GM12878 (cell line): ENCODE data around the gene TMEM217. TPM values are rescaled to one million over a fixed set of nuclear protein-coding genes. Genes with fewer than 3 reads are reported as not detected.

Experiments
- ATF3 ChIP-seq: IDR thresholded peaks from 2 replicates; pipeline ENCODE4 v1.6.1; 2011; ENCODE audit warnings: low read depth, mild to moderate bottlenecking, low read length, moderate library complexity, borderline replicate concordance; ENCODE audit errors: extremely low read depth
- CEBPB ChIP-seq, 2 experiments: fragments of 150-350 bp in 1 of 2; IDR thresholded peaks; 2 replicates each; pipeline ENCODE4 v1.6.1; 2012 to 2014; ENCODE audit warnings: low read depth in 2 of 2, low read length in 2 of 2, borderline replicate concordance in 1 of 2, inconsistent platforms in 1 of 2
- TARDBP ChIP-seq: IDR thresholded peaks from 2 replicates; pipeline ENCODE4 v1.6.1; 2016; ENCODE audit warnings: borderline replicate concordance
- polyA plus RNA-seq, 11 experiments: library from polyadenylated mRNA; depleted of rRNA in 4 of 11; unstranded in 6 of 11; stranded (reverse) in 5 of 11; fragments of >200 nt; fragmentation: Nextera tagmentation in 4 of 11; fragmentation: Illumina TruSeq in 1 of 11; extraction: Ambion mirVana in 4 of 11; extraction: Trizol in 1 of 11; gene quantifications; 1 replicate in 1 of 11; 2 replicates in 10 of 11; pipeline versions ENCODE4 v1.2.1 to v1.2.3, GENCODE V29; 2011 to 2016; ENCODE audit warnings: inconsistent platforms in 2 of 11, missing spikeins in 2 of 11, low read depth in 1 of 11
- total RNA-seq, 4 experiments: library from RNA; depleted of rRNA in 3 of 4; stranded (reverse); fragments of >200 nt in 3 of 4; fragmentation: Illumina TruSeq in 1 of 4; extraction: Trizol in 1 of 4; gene quantifications; 2 replicates each; pipeline versions ENCODE4 v1.2.1 to v1.2.3, GENCODE V29; 2013 to 2021
- TF ChIP-seq, protein P1 (sequence below): IDR thresholded peaks from 2 replicates; pipeline ENCODE4 v1.6.1; 2012; ENCODE audit warnings: mild to moderate bottlenecking, low read depth, low read length
- TF ChIP-seq, protein P2 (sequence below): fragments of 450-650 bp; formaldehyde crosslinking; IDR thresholded peaks from 2 replicates; pipeline ENCODE4 v1.4.0; 2020; ENCODE audit warnings: mild to moderate bottlenecking, moderate library complexity

The TMEM217 gene
- total and polyA plus RNA-seq, 10 of the 15 experiments (the other 5 are each of a cell fraction or from before 2014, with no cell fraction given), result 1.3 to 4.5 (median 2.3) TPM

- TF ChIP-seq, protein P1, sequence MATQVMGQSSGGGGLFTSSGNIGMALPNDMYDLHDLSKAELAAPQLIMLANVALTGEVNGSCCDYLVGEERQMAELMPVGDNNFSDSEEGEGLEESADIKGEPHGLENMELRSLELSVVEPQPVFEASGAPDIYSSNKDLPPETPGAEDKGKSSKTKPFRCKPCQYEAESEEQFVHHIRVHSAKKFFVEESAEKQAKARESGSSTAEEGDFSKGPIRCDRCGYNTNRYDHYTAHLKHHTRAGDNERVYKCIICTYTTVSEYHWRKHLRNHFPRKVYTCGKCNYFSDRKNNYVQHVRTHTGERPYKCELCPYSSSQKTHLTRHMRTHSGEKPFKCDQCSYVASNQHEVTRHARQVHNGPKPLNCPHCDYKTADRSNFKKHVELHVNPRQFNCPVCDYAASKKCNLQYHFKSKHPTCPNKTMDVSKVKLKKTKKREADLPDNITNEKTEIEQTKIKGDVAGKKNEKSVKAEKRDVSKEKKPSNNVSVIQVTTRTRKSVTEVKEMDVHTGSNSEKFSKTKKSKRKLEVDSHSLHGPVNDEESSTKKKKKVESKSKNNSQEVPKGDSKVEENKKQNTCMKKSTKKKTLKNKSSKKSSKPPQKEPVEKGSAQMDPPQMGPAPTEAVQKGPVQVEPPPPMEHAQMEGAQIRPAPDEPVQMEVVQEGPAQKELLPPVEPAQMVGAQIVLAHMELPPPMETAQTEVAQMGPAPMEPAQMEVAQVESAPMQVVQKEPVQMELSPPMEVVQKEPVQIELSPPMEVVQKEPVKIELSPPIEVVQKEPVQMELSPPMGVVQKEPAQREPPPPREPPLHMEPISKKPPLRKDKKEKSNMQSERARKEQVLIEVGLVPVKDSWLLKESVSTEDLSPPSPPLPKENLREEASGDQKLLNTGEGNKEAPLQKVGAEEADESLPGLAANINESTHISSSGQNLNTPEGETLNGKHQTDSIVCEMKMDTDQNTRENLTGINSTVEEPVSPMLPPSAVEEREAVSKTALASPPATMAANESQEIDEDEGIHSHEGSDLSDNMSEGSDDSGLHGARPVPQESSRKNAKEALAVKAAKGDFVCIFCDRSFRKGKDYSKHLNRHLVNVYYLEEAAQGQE, result no peak
- TF ChIP-seq, protein P2, sequence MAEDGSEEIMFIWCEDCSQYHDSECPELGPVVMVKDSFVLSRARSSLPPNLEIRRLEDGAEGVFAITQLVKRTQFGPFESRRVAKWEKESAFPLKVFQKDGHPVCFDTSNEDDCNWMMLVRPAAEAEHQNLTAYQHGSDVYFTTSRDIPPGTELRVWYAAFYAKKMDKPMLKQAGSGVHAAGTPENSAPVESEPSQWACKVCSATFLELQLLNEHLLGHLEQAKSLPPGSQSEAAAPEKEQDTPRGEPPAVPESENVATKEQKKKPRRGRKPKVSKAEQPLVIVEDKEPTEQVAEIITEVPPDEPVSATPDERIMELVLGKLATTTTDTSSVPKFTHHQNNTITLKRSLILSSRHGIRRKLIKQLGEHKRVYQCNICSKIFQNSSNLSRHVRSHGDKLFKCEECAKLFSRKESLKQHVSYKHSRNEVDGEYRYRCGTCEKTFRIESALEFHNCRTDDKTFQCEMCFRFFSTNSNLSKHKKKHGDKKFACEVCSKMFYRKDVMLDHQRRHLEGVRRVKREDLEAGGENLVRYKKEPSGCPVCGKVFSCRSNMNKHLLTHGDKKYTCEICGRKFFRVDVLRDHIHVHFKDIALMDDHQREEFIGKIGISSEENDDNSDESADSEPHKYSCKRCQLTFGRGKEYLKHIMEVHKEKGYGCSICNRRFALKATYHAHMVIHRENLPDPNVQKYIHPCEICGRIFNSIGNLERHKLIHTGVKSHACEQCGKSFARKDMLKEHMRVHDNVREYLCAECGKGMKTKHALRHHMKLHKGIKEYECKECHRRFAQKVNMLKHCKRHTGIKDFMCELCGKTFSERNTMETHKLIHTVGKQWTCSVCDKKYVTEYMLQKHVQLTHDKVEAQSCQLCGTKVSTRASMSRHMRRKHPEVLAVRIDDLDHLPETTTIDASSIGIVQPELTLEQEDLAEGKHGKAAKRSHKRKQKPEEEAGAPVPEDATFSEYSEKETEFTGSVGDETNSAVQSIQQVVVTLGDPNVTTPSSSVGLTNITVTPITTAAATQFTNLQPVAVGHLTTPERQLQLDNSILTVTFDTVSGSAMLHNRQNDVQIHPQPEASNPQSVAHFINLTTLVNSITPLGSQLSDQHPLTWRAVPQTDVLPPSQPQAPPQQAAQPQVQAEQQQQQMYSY (CRISPR knock-in tag), result no peak
- TF ChIP-seq CEBPB (IDR thresholded peaks at IDR 0.05; ENCODE audit: borderline replicate concordance in 1 of 2, low read depth in 2 of 2, low read length in 2 of 2) (no peak), ATF3 (no peak), TARDBP (no peak)
Measured at GRCh38 chr6:37212268-37212667, 45.7 kb downstream of the TMEM217 start (continued).
